H1 (cell line): Measurements from ENCODE around the gene PTCH1. TPM values are rescaled to one million over a fixed set of nuclear protein-coding genes. Genes with fewer than 3 reads are reported as not detected.
A peak's percentile ranks its signal among the peaks of the same experiment; 100 is the strongest.

Source experiments
- CTCF ChIA-PET: fragments of 300-600 bp; sonication (Branson Sonifier 250); formaldehyde crosslinking; loops from one replicate; lab custom pipeline; 2021; ENCODE audit not compliant: partially characterized antibody; lab: Charles Lee
- POLR2A ChIA-PET: fragments of 300-600 bp; sonication (Branson Sonifier 250); formaldehyde crosslinking; loops from one replicate; lab custom pipeline; 2021; ENCODE audit warnings: inconsistent platforms; ENCODE audit not compliant: partially characterized antibody; lab: Charles Lee
- DNase-seq, 2 experiments: peaks; one replicate each; pipeline versions ENCODE4 v3.0.0 to v3.0.0-alpha.2; 2010 to 2022; ENCODE audit warnings: low spot score in 2 of 2, low read depth in 1 of 2, mixed read lengths in 1 of 2
- FAIRE-seq: peaks from 2 replicates; lab custom pipeline; 2011; peaks lifted over from hg19 to GRCh38; lab: Jason Lieb, UNC
- H2AFZ ChIP-seq: 2 replicates; pipeline ENCODE4 v1.8.1; 2012; ENCODE audit warnings: low read length, inconsistent platforms
- H2AK5ac ChIP-seq: 2 replicates; pipeline ENCODE4 v1.6.1; 2013; ENCODE audit warnings: low read depth, low read length
- H2BK120ac ChIP-seq: replicated peaks from 2 replicates; pipeline ENCODE3; 2013; ENCODE audit warnings: low read depth, low read length, inconsistent platforms
- H2BK12ac ChIP-seq: 2 replicates; pipeline ENCODE4 v1.6.1; 2013; ENCODE audit warnings: low read depth, low read length
- H2BK15ac ChIP-seq: 2 replicates; pipeline ENCODE4 v1.6.1; 2013; ENCODE audit warnings: low read length
- H2BK20ac ChIP-seq: 2 replicates; pipeline ENCODE4 v1.6.1; 2013; ENCODE audit warnings: low read length
- H2BK5ac ChIP-seq: 2 replicates; pipeline ENCODE4 v1.6.1; 2013; ENCODE audit warnings: low read depth, low read length
- H3K14ac ChIP-seq: 2 replicates; pipeline ENCODE4 v1.6.1; 2013; ENCODE audit warnings: inconsistent platforms; ENCODE audit not compliant: insufficient read length
- H3K18ac ChIP-seq: 2 replicates; pipeline ENCODE4 v1.6.1; 2013; ENCODE audit warnings: low read length; ENCODE audit errors: extremely low read depth
- H3K23ac ChIP-seq: 2 replicates; pipeline ENCODE4 v1.6.1; 2013; ENCODE audit warnings: inconsistent platforms; ENCODE audit not compliant: insufficient read length
- H3K23me2 ChIP-seq: 2 replicates; pipeline ENCODE4 v1.6.1; 2013; ENCODE audit warnings: low read depth, low read length
- H3K27ac ChIP-seq: 2 replicates; pipeline ENCODE4 v1.6.1; 2011; ENCODE audit warnings: low read depth, low read length, inconsistent platforms
- H3K27me3 ChIP-seq, 4 experiments: replicated peaks in 1 of 4; 1 replicate in 1 of 4; 2 replicates in 3 of 4; pipeline versions ENCODE4 v1.6.1 to v1.8.1; 2011 to 2013; ENCODE audit warnings: low read length in 3 of 4, mild to moderate bottlenecking in 3 of 4, inconsistent platforms in 2 of 4, mixed read lengths in 2 of 4, moderate library complexity in 1 of 4; ENCODE audit not compliant: control insufficient read depth in 3 of 4, insufficient read depth in 3 of 4; ENCODE audit errors: extremely low read depth in 1 of 4
- H3K36me3 ChIP-seq, 4 experiments: 2 replicates each; pipeline versions ENCODE4 v1.6.1 to v1.8.1; 2011 to 2013; ENCODE audit warnings: mild to moderate bottlenecking in 4 of 4, low read length in 3 of 4, moderate library complexity in 2 of 4, control low read depth in 1 of 4, inconsistent platforms in 1 of 4; ENCODE audit not compliant: insufficient read depth in 4 of 4, control insufficient read depth in 2 of 4
- H3K4ac ChIP-seq: replicated peaks from 2 replicates; pipeline ENCODE3; 2013; ENCODE audit warnings: low read length, low read depth, mixed read lengths, inconsistent platforms; ENCODE audit not compliant: insufficient read length
- H3K4me1 ChIP-seq, 4 experiments: replicated peaks in 1 of 4; 1 replicate in 1 of 4; 2 replicates in 3 of 4; pipeline versions ENCODE4 v1.6.1 to v1.8.1; 2011 to 2013; ENCODE audit warnings: low read length in 3 of 4, inconsistent platforms in 2 of 4, mixed read lengths in 1 of 4; ENCODE audit not compliant: insufficient read depth in 4 of 4, control insufficient read depth in 3 of 4
- H3K4me2 ChIP-seq, 2 experiments: 2 replicates each; pipeline versions ENCODE4 v1.6.1 to v1.8.1; 2011 to 2013; ENCODE audit warnings: low read depth in 2 of 2, low read length in 2 of 2, control low read depth in 1 of 2, inconsistent platforms in 1 of 2, mild to moderate bottlenecking in 1 of 2; ENCODE audit not compliant: insufficient read depth in 1 of 2
- H3K4me3 ChIP-seq, 4 experiments: fragments of 200-600, 300-600 bp in 1 of 4; sonication (generic), shearing (Covaris generic), sonication (Bioruptor Twin) in 1 of 4; 2 replicates each; pipeline versions ENCODE4 v1.5.1 to v1.8.1; 2011 to 2016; ENCODE audit warnings: low read length in 4 of 4, low read depth in 3 of 4, control low read depth in 2 of 4, inconsistent platforms in 2 of 4, mild to moderate bottlenecking in 2 of 4, mixed read lengths in 1 of 4, moderate library complexity in 1 of 4; ENCODE audit not compliant: insufficient read depth in 2 of 4; ENCODE audit errors: extremely low read depth in 1 of 4
- H3K56ac ChIP-seq: replicated peaks from 2 replicates; pipeline ENCODE3; 2013; ENCODE audit warnings: low read depth, mild to moderate bottlenecking, mixed read lengths, low read length, inconsistent platforms; ENCODE audit not compliant: insufficient read length
- H3K79me1 ChIP-seq: 2 replicates; pipeline ENCODE4 v1.6.1; 2013; ENCODE audit warnings: low read depth, low read length, control low read depth
- H3K79me2 ChIP-seq, 2 experiments: 2 replicates each; pipeline versions ENCODE4 v1.6.1 to v1.8.1; 2012 to 2013; ENCODE audit warnings: low read length in 2 of 2, mild to moderate bottlenecking in 2 of 2, inconsistent platforms in 1 of 2; ENCODE audit not compliant: insufficient read depth in 2 of 2, control insufficient read depth in 1 of 2
- H3K9ac ChIP-seq, 4 experiments: replicated peaks in 1 of 4; 1 replicate in 1 of 4; 2 replicates in 3 of 4; pipeline versions ENCODE4 v1.6.1 to v1.8.1; 2011 to 2013; ENCODE audit warnings: low read depth in 3 of 4, low read length in 3 of 4, control low read depth in 2 of 4, mild to moderate bottlenecking in 2 of 4, moderate library complexity in 2 of 4, inconsistent platforms in 1 of 4; ENCODE audit errors: extremely low read depth in 1 of 4
- H3K9me3 ChIP-seq, 2 experiments: 2 replicates each; pipeline versions ENCODE4 v1.6.1 to v1.8.1; 2012 to 2013; ENCODE audit warnings: mild to moderate bottlenecking in 2 of 2, moderate library complexity in 2 of 2, control low read depth in 1 of 2, inconsistent platforms in 1 of 2, low read depth in 1 of 2, low read length in 1 of 2, mixed read lengths in 1 of 2; ENCODE audit not compliant: insufficient read depth in 2 of 2
- H4K20me1 ChIP-seq, 2 experiments: replicated peaks in 1 of 2; 2 replicates each; pipeline versions ENCODE3 to v1.8.1; 2011 to 2013; ENCODE audit warnings: inconsistent platforms in 2 of 2, low read length in 2 of 2, mild to moderate bottlenecking in 1 of 2; ENCODE audit not compliant: insufficient read depth in 2 of 2, control insufficient read depth in 1 of 2
- H4K5ac ChIP-seq: 2 replicates; pipeline ENCODE4 v1.6.1; 2013; ENCODE audit warnings: low read length, low read depth, mixed read lengths, inconsistent platforms; ENCODE audit not compliant: insufficient read length
- H4K8ac ChIP-seq: 2 replicates; pipeline ENCODE4 v1.8.0; 2013; ENCODE audit warnings: mild to moderate bottlenecking, moderate library complexity, low read length, inconsistent platforms; ENCODE audit not compliant: insufficient read depth; ENCODE audit errors: extremely low read depth
- H4K91ac ChIP-seq: replicated peaks from 2 replicates; pipeline ENCODE3; 2013; ENCODE audit warnings: low read length, mixed read lengths, inconsistent platforms; ENCODE audit not compliant: insufficient read length
- EZH2 ChIP-seq: fragments of 200-600 bp; sonication (generic); IDR thresholded peaks from 2 replicates; pipeline ENCODE4 v1.7.1; 2012; ENCODE audit warnings: low read depth, mild to moderate bottlenecking, moderate library complexity, low read length, inconsistent platforms; ENCODE audit not compliant: severe bottlenecking
- HDAC2 ChIP-seq, 2 experiments: fragments of 300-600 bp in 1 of 2; sonication (generic) in 1 of 2; IDR thresholded peaks; 2 replicates each; pipeline ENCODE4 v1.6.1; 2011 to 2012; ENCODE audit warnings: low read depth in 2 of 2, low read length in 2 of 2, mild to moderate bottlenecking in 2 of 2, moderate library complexity in 2 of 2, borderline replicate concordance in 1 of 2, inconsistent platforms in 1 of 2
- TAF7 ChIP-seq: optimal IDR thresholded peaks from 2 replicates; pipeline ENCODE3; 2011; ENCODE audit warnings: low read depth, mild to moderate bottlenecking, inconsistent platforms, low read length, moderate library complexity, borderline replicate concordance
- WGBS, 2 experiments: shearing (Covaris generic) in 1 of 2; methylation state at CpG; one replicate each; pipeline versions ENCODE4 v1.1.6 to v1.1.7; 2013 to 2015; ENCODE audit warnings: low lambda C conversion rate in 2 of 2, mixed read lengths in 2 of 2, inconsistent platforms in 1 of 2, low coverage in 1 of 2, missing lambda C conversion rate in 1 of 2; ENCODE audit not compliant: insufficient replicate concordance in 2 of 2, insufficient coverage in 1 of 2, insufficient read length in 1 of 2; ENCODE audit errors: extremely low coverage in 1 of 2, missing lambda C conversion rate in 1 of 2; 5-methylcytosine and 5-hydroxymethylcytosine counted together
- polyA plus RNA-seq, 7 experiments: library from polyadenylated mRNA; depleted of rRNA in 3 of 7; stranded (reverse) in 5 of 7; unstranded in 2 of 7; fragments of >200 nt in 5 of 7; fragments of 200-250 nt in 2 of 7; gene quantifications; 1 replicate in 5 of 7; 2 replicates in 1 of 7; 4 replicates in 1 of 7; pipeline versions ENCODE4 v1.2.1 to v1.2.3, GENCODE V29; 2011 to 2013; ENCODE audit warnings: missing spikeins in 2 of 7, mixed read lengths in 2 of 7
- total RNA-seq: library from RNA; stranded (reverse); fragmentation: NEBNext Ultra II Directional; extraction: Animal tissue kit (Norgen Biotek cat#: 25700); gene quantifications from 2 replicates; pipeline ENCODE4 v1.2.1, GENCODE V29; 2021

Gene PTCH1
- total and polyA plus RNA-seq, 2 of the 8 experiments (the other 6 are each of a cell fraction or from before 2014, with no cell fraction given): 6.4 to 34.1 TPM

- H3K36me3 ChIP-seq: no peaks in the 10 kb centered on the region
- H2BK12ac ChIP-seq: peak overlapping the region; percentile 52; the same call in 1 of the 2 replicates
- no peak overlapping the region for H2BK15ac ChIP-seq
- H3K79me1 ChIP-seq: no peaks in the 10 kb centered on the region; the same call in 1 of the 2 replicates
- no peak overlapping the region for H2AK5ac ChIP-seq
- TF ChIP-seq HDAC2 (IDR thresholded peaks at IDR 0.05; ENCODE audit: borderline replicate concordance in 1 of 2, low read depth in 2 of 2, low read length in 2 of 2) (no peak), TAF7 (peak; percentile 3), EZH2 (no peak)
- TF ChIP-seq, all 59 proteins: peak for 1
- 2% methylated on average over 6 of the region's 6 CpGs; no CpG with 5 or more reads in 1 of the 2 experiments for WGBS, 2 experiments
- Histone ChIP-seq H4K91ac (no peak overlapping the region), H3K14ac (no peak overlapping the region), H3K4me3 (peak overlapping the region; percentile 53 to 94 (median 81)), H4K5ac (peak overlapping the region; percentile 38), H3K56ac (no peak overlapping the region), H3K18ac (peak overlapping the region; percentile 78), H2BK5ac (peak overlapping the region; percentile 88; the same call in 1 of the 2 replicates), H3K27ac (no peak overlapping the region), H3K4me2 (peak overlapping the region; percentile 74 to 93), H4K8ac (no peak overlapping the region), H3K23me2 (peaks cover 35% of the 10 kb centered on the region), H3K27me3 (peaks cover 20 to 41% (median 36%) of the 10 kb centered on the region in 4 experiments), H3K9me3 (no peaks in the 10 kb centered on the region), H2AFZ (no peak overlapping the region), H2BK120ac (peak overlapping the region; percentile 80), H3K9ac (no peak overlapping the region; a peak in 2 of 7 replicates), H3K4ac (peak overlapping the region; percentile 57), H2BK20ac (0 out of 2 replicates have a peak overlapping the region, but pooled peaks have one; percentile 57), H3K23ac (no peak overlapping the region), H3K4me1 (peaks cover 9 to 36% (median 17%) of the 10 kb centered on the region in 4 experiments; a peak in 6 of 7 replicates), H3K79me2 (peaks cover 0 to 12% of the 10 kb centered on the region in 2 experiments; a peak in 1 of 4 replicates), H4K20me1 (peaks cover 0 to 4% of the 10 kb centered on the region in 2 experiments)
- ChIA-PET CTCF (interaction anchor here (1.0 to 1.8 kb wide), 2 partner anchors 175 to 518 kb away, joined by 3 to 5 read pairs; no protein-coding TSS in a partner anchor), POLR2A (interaction anchor here (0.7 to 1.4 kb wide), 4 partner anchors 9 to 240 kb away, joined by 3 to 4 read pairs (median 4); no protein-coding TSS in a partner anchor)
- DNase-seq (no peak), FAIRE-seq (no peak)
Observed at GRCh38 chr9:95511616-95511931, 5.2 kb downstream of the PTCH1 start.
